HCT116 (cell line): ENCODE measurements around the gene MYOF.

Experiments used
- CEBPB ChIP-seq: IDR thresholded peaks from 2 replicates; pipeline ENCODE4 v1.6.1; 2012; ENCODE audit warnings: low read depth
- CTCF ChIP-seq, 3 experiments: fragments of 200-600 bp in 1 of 3; sonication (generic) in 1 of 3; IDR thresholded peaks in 2 of 3; conservative IDR thresholded peaks in 1 of 3; 2 replicates each; pipeline ENCODE4 v1.5.1; 2012 to 2017; ENCODE audit warnings: low read depth in 2 of 3, low read length in 2 of 3, antibody characterized with exemption in 1 of 3, borderline replicate concordance in 1 of 3, control low read depth in 1 of 3, mild to moderate bottlenecking in 1 of 3, mixed read lengths in 1 of 3, mixed run types in 1 of 3, moderate library complexity in 1 of 3; ENCODE audit not compliant: insufficient read depth in 1 of 3
- ELF1 ChIP-seq: IDR thresholded peaks from 2 replicates; pipeline ENCODE4 v1.6.1; 2012; ENCODE audit warnings: low read depth, borderline replicate concordance
- EZH2 ChIP-seq: fragments of 200-600 bp; sonication (generic); IDR thresholded peaks from 2 replicates; pipeline ENCODE4 v1.6.1; 2017; ENCODE audit warnings: antibody characterized with exemption, mixed run types
- EZH2phosphoT487 ChIP-seq: fragments of 200-600 bp; IDR thresholded peaks from 2 replicates; pipeline ENCODE4 v1.6.1; 2018; ENCODE audit warnings: antibody characterized with exemption, borderline replicate concordance
- POLR2A ChIP-seq: IDR thresholded peaks from 2 replicates; pipeline ENCODE4 v1.7.0; 2011; ENCODE audit warnings: borderline replicate concordance; ENCODE audit not compliant: insufficient read depth, insufficient read length; ENCODE audit errors: extremely low read depth
- POLR2AphosphoS5 ChIP-seq: IDR thresholded peaks from 2 replicates; pipeline ENCODE4 v1.6.1; 2011; ENCODE audit warnings: mild to moderate bottlenecking, low read depth, low read length, moderate library complexity
- SIN3A ChIP-seq: IDR thresholded peaks from 2 replicates; pipeline ENCODE4 v1.6.1; 2012; ENCODE audit warnings: low read depth
- SRF ChIP-seq: IDR thresholded peaks from 2 replicates; pipeline ENCODE4 v1.6.1; 2012; ENCODE audit warnings: low read depth
- ZNF274 ChIP-seq: fragments of 200-500 bp; sonication (Bioruptor generic); IDR thresholded peaks from 2 replicates; pipeline ENCODE4 v1.6.1; 2014; ENCODE audit warnings: mild to moderate bottlenecking, low read depth, low read length, inconsistent platforms
- TF ChIP-seq, protein P1 (sequence below): IDR thresholded peaks from 2 replicates; pipeline ENCODE4 v1.6.1; 2012; ENCODE audit warnings: low read depth
- TF ChIP-seq, protein P2 (sequence below): IDR thresholded peaks from 2 replicates; pipeline ENCODE4 v1.6.1; 2012
- TF ChIP-seq, protein P3 (sequence below): IDR thresholded peaks from 2 replicates; pipeline ENCODE4 v1.6.1; 2012

GRCh38 chr10:93393211-93393610, 88.9 kb downstream of the MYOF start:
- TF ChIP-seq, protein P1, sequence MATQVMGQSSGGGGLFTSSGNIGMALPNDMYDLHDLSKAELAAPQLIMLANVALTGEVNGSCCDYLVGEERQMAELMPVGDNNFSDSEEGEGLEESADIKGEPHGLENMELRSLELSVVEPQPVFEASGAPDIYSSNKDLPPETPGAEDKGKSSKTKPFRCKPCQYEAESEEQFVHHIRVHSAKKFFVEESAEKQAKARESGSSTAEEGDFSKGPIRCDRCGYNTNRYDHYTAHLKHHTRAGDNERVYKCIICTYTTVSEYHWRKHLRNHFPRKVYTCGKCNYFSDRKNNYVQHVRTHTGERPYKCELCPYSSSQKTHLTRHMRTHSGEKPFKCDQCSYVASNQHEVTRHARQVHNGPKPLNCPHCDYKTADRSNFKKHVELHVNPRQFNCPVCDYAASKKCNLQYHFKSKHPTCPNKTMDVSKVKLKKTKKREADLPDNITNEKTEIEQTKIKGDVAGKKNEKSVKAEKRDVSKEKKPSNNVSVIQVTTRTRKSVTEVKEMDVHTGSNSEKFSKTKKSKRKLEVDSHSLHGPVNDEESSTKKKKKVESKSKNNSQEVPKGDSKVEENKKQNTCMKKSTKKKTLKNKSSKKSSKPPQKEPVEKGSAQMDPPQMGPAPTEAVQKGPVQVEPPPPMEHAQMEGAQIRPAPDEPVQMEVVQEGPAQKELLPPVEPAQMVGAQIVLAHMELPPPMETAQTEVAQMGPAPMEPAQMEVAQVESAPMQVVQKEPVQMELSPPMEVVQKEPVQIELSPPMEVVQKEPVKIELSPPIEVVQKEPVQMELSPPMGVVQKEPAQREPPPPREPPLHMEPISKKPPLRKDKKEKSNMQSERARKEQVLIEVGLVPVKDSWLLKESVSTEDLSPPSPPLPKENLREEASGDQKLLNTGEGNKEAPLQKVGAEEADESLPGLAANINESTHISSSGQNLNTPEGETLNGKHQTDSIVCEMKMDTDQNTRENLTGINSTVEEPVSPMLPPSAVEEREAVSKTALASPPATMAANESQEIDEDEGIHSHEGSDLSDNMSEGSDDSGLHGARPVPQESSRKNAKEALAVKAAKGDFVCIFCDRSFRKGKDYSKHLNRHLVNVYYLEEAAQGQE: no peak
- TF ChIP-seq CTCF (IDR thresholded peaks at IDR 0.05 in 2 of 3, conservative IDR thresholded peaks at IDR 0.05 in 1 of 3; ENCODE audit: borderline replicate concordance in 1 of 3, insufficient read depth in 1 of 3, low read depth in 2 of 3, low read length in 2 of 3) (no peak), EZH2 (no peak), POLR2A (no peak), POLR2AphosphoS5 (no peak), EZH2phosphoT487 (no peak), ELF1 (no peak), CEBPB (no peak), SIN3A (no peak), SRF (no peak), ZNF274 (no peak)
- TF ChIP-seq, protein P2, sequence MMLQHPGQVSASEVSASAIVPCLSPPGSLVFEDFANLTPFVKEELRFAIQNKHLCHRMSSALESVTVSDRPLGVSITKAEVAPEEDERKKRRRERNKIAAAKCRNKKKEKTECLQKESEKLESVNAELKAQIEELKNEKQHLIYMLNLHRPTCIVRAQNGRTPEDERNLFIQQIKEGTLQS: no peak
- TF ChIP-seq, protein P3, sequence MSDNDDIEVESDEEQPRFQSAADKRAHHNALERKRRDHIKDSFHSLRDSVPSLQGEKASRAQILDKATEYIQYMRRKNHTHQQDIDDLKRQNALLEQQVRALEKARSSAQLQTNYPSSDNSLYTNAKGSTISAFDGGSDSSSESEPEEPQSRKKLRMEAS: no peak
